CD4-positive, alpha-beta T cell treated with Interleukin-21 for 1 hour (primary cell): Measurements from ENCODE around the gene DENND1A.
A peak's percentile ranks its signal among the peaks of the same experiment; 100 is the strongest.
"Not testable (repeated sequence)": the region's sequence is repeated elsewhere in the genome, so short reads cannot be mapped to it uniquely, and the experiment has no call there.

Source experiments
- DNase-seq: peaks from one replicate; pipeline ENCODE4 v3.0.0-alpha.2; 2020

The DENND1A gene, protein sequence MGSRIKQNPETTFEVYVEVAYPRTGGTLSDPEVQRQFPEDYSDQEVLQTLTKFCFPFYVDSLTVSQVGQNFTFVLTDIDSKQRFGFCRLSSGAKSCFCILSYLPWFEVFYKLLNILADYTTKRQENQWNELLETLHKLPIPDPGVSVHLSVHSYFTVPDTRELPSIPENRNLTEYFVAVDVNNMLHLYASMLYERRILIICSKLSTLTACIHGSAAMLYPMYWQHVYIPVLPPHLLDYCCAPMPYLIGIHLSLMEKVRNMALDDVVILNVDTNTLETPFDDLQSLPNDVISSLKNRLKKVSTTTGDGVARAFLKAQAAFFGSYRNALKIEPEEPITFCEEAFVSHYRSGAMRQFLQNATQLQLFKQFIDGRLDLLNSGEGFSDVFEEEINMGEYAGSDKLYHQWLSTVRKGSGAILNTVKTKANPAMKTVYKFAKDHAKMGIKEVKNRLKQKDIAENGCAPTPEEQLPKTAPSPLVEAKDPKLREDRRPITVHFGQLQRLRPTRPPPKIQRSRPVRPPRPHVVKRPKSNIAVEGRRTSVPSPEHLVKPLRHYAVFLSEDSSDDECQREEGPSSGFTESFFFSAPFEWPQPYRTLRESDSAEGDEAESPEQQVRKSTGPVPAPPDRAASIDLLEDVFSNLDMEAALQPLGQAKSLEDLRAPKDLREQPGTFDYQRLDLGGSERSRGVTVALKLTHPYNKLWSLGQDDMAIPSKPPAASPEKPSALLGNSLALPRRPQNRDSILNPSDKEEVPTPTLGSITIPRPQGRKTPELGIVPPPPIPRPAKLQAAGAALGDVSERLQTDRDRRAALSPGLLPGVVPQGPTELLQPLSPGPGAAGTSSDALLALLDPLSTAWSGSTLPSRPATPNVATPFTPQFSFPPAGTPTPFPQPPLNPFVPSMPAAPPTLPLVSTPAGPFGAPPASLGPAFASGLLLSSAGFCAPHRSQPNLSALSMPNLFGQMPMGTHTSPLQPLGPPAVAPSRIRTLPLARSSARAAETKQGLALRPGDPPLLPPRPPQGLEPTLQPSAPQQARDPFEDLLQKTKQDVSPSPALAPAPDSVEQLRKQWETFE

DNA sequence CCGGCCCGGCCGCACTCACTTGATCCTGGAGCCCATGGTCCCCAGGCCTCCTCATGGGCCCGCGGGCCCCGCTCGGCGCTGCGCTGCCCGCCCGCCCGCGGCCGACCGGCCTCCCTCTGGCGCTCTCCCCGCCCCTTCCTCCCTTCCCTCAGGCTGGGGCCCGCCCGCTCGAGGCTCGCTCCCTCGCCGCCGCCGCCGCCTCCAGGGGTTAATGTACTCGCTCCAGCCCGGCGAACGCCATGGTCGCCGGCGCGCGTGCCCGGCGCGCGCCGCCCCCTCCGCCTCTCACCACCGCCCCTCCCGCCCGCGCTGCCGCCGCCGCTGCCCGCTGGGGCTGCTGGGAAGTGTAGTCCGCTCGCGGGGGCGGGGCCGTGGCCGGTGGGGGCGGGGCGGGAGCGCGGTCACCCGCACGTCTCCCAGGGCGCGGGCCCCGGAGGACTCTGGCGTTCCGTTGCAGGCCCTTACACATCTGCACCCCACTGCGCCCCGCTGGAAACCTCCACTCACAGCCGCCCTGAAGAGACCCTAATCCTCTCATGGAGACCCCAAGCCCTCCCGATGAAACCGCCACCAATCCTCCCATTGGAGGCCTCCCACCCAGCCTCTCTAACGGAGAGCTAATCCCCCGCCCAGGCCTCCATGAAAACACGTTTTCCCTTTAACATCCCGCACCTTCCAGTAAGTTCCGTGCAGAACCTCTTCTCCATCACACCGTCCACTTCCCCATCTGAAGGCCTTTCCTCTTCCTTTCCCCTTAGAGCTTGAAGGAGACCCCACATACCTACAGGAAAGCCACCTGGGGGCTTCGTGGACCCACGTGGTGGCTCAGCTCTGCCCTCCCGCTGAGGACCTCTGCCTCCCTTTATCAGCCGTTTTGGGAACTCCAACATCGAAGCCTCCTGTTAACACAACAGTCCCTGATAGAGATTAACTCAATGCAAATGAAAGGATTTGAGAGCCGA is at the start of gene DENND1A:
Gene DENND1A, minus strand, starts transcription at position 257 of the 962 bp plus-strand sequence. Its CDS starts 221 bp downstream, at position 36.
- peak; percentile 91 for DNase-seq

DNA sequence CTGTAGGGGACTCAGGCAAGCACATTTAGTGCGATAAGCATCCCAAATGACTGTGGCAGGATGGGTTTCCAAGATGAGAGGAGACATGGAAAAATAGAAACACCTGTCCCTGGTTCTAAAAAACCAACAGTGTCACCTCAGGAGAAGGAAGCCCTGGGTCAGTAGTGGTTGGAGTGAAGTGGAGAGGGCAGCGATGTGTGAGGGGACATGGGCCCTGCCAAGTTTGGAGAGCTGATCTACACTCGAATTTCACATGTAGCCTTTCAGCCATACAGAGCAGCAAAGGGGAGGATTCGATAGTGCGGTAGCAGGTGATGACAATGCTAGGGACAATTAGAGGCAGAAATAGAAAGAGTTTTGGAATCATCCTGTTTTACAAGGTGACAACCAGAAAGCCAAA is 49.1 kb upstream of the DENND1A start:
- no peak for DNase-seq

GRCh38 chr9:123976579-123976978 is 46.7 kb upstream of the DENND1A start:
- DNase-seq: not testable (repeated sequence)

DNA sequence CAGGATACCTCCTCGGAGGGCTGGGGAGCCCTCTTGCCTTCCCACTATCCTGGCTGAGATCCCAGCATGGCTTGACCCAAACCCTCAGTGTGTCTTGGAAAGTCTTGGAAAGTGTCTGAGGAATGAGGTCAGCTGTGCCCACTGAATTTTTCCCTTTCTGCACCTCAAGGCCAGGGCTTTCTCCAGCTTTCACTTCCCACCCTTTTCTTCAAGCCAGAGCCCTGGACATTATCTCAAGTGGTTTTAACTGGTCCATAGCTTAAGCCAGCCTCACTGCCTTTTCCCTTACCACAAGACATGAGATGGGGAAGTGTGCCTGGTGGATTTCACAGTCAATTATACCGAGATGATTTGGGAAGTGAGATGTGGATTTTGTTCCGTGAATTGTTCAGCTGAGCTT is 45.9 kb upstream of the DENND1A start:
- no peak for DNase-seq

DNA sequence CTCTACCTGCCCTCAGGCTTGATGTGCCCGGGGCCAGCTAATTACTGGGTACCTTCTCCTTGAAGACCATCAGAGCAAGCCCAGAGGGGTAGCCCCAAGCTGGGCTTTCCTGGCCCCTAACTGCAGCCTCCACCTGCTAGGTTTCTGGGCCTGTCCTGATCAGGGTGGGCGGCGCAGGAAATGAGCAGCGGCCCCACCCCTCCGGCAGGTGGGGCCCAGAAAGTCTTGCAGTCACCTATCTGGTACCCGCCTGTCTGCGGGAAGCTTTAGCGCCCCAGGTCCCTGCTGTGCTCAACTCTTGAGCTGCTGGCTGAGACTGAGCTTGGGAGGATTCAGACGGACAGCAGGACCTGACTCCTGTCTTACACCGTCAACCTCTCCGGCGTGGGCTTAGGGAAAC is 44.5 kb upstream of the DENND1A start:
- no peak for DNase-seq

DNA sequence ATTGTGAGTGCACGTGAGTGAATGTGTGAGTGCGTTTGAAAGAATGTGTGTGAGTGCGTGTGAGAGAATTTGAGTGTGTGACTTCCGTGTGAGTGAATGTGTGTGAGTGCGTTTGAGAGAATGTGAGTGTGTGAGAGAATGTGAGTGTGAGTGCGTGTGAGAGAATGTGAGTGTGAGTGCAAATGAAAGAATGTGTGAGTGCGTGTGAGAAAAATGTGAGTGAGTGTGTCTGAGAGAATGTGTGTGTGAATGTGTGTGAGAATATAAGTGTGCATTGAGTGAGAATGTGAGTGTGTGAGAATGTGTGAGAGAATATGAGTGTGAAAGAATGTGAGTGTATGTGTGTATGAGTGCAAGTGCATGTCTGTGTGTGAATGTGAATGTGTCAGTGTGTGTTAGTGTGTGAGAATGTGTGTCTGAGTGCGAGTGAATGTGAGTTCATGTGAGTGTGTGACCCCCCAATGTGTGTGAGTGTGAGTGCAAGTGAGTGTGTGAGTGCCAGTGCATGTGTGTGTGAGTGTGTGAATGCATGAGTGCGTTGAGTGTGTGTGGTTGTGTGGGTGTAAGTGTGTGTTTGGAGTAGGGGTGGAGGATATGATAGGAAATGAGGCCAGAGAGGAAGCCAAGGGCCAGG is 43.8 kb upstream of the DENND1A start:
- DNase-seq: no peak

GRCh38 chr9:123972618-123973017 is 42.7 kb upstream of the DENND1A start:
- DNase-seq: no peak

GRCh38 chr9:123967323-123967722 is 37.4 kb upstream of the DENND1A start:
- DNase-seq: no peak

DNA sequence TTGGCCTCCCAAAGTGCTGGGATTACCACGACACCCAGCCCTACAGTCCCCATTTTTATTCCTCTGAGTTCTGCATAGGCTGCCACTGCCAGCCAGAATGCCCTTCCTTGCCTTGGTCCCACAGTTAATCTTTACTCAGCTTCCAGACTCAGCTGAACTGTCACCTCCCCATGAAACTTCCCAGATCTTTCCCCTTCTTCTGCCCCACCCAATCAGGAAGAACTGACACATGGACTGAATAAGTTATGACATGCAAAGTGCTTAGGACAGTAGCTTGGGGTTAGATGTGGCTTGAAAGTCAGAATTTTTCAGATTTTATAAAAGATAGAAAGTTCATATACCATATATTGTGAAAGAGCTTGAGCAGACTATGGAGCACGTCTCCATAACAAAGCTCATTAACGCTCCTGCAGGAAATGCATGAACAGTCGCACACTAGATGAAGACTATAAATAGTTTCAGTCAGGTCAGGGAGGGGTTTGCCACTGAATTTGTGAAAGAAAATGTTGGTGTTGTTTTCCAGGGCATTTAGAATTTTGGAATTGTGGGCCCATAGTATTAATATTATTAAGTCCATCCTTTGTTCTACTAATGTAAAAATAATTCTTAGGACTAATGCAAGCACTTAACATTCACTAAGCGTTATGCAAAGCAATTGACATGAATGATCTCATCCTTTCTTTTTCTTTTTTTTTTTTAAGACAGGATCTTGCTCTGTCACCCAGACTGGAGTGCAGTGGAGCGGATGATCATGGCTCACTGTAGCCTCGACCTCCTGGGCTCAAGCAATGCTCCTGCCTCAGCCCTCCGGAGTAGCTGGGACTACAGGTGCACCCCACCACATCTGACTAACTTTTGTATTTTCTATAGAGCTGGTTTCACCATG is 36.1 kb upstream of the DENND1A start:
- DNase-seq: no peak

GRCh38 chr9:123964761-123965160 is 34.8 kb upstream of the DENND1A start:
- no peak for DNase-seq

GRCh38 chr9:123960965-123961364 is 31.0 kb upstream of the DENND1A start:
- DNase-seq: no peak

GRCh38 chr9:123960366-123960765 is 30.4 kb upstream of the DENND1A start:
- no peak for DNase-seq

DNA sequence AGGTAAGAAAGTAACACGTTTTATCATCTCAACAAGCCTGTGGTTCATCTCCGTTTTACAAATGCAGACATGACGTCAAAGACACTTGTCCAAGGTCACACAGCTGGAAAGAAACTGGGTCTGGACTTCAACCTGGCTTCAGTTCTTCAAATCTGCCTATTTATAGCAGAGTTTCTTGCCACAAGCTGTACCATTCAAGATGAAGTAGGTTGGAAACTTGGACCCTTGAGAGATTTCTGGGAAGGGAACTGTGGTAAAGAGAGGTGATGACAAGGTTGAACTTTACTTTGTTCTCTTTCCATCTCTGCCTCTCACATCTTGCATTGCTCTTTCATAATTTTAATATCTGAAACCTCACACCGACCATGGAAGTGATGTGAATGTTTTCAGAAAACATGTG is 29.9 kb upstream of the DENND1A start:
- DNase-seq: no peak

DNA sequence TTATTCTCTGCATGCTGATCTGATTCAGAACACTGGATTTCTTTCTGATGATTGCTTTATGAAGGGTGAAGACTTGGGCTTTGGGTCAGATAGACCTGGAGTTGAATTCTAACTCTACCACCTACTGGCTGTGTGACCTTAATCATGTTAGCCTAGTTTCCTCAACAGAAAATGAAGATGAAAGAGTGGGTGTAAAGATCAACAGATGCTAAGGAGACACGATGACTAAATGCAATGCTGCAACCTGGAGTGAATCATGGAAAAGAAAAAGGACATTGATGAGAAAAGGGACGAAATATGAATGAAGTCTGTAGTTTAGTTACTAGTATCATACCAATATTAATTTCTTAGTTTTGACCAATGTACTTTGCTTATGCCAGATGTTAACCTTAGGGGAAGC is 27.8 kb upstream of the DENND1A start:
- DNase-seq: no peak

- DNase-seq: no peak
These were observed 27.3 kb upstream of the DENND1A start for GRCh38 chr9:123957168-123957721.

GRCh38 chr9:123955637-123956036 is 25.7 kb upstream of the DENND1A start:
- DNase-seq: no peak

DNA sequence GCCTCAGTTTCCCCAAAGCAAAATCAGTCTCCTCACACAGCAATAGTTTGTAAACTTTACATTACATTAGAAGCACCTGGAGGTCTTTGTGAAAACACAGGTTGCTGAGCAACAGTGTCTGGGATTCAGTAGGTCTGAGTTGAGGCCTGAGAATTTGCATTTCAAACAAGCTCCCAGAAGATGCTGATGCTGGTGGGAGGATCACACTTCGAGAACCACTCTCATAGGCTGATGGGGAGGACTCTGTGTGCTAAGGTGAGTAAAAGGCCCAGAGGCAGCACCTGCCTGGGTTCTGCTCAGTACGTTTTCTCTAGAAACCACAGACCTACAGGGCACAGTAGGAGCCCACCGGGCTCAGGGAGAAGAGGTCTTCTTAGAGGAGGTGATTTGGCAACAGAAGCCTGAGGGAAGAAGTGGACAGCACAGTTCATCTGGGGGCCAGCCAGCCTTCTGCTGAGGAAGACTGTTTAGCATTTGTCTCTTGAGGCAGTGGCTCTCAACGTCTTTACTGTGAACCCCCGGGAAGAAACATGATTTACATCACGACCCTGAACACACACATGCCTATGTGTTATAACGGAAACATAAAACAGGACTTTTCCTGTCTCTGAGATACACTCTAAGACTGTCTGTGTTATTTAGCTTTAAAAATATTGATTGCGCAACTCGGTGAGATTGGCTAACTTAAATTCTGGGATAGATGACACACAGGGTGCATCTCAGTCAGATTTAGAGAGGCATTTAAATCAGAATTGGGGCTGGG is 24.8 kb upstream of the DENND1A start:
- DNase-seq: no peak

DNA sequence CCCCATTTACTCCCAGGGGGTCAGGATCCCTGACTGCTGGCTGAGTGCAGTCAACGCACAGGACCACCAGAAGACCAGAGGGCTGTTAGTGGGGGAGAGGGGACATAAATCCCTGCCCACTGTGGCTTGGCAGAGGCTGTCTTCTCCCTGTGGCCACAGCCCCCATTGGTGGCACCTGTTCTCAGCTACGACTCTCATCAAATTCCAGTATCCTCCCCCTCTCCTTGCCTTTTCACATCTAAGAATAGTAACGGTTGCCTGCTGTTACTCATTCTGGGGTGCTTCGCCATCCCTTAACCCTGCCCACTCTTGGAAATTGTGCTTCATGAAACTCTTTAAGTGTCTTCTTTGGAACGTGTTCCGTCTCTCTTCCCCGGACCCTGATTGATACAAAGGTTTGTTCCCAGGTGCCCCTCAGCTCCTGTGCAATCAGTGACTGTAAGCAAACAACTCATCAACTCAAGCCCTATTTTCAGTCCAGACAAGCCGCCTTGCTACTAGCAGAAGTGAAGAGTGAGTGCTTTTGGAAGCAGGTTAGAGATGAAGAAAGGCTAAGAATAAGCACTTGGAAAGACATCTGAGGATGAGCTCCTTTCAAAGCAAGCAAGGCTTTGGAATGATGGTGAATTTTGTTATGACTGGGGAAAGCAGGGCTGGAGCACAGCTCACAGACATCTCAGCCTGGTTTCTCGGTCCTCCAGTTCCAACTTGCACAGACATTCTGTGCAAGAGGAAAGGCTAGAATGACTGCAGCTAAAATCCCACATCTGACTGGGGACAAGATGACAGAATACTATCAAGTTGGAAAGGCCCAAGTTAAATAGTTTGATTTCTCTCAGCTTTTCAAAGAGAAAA is 22.9 kb upstream of the DENND1A start:
- DNase-seq: no peak

GRCh38 chr9:123948286-123948685 is 18.4 kb upstream of the DENND1A start:
- DNase-seq: no peak
